Activated naive CD4-positive, alpha-beta T cell (primary cell): ENCODE results near the gene SDF4.

ENCODE experiments used
- DNase-seq, 4 experiments: peaks; one replicate each; lab custom pipeline; 2025; lab: John Stamatoyannopoulos, UW

Gene SDF4

GRCh38 chr1:1241588-1242219 is 9.9 kb upstream of the SDF4 start:
- DNase-seq: no peak

GRCh38 chr1:1240822-1241587 is 9.2 kb upstream of the SDF4 start:
- no peak for DNase-seq

- DNase-seq: no peak
These were observed 8.5 kb upstream of the SDF4 start for GRCh38 chr1:1240348-1240732.

DNA sequence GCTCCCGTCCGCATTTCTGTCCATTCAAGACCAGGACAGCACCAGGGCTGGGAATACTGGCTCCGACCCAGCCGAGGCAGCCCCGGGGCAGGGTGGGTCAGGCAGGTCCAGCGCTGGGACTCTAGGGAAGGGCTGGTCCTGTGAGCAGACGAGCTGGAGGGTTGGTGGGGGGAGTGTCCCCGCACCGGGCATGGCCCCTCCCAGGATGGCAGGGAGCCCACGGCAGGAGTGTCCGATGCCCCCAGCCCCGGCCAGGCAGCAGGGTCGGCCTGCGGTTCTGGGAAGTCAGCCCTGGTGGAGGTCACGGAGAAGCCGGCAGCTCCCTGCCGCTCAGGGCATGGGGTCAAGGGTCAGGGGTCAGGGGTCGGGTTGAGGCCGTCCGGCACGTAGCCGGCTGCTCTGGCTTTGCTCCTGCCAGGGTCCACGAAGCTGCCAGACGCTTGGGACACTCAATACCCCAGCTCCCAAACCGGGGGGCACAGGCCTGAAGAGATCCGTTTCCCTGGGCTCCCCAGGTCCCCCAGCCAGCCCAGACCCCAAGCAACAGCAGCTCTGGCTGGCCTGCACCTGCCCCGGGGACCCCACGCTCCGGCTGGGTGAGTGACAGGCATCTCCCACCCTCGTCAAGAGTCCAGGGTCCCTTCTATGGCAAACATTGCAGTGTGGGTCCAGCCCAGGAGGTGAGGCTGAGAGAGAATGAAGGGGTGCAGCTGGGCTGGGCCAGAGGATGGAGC is 8.0 kb upstream of the SDF4 start:
- DNase-seq: no peak

DNA sequence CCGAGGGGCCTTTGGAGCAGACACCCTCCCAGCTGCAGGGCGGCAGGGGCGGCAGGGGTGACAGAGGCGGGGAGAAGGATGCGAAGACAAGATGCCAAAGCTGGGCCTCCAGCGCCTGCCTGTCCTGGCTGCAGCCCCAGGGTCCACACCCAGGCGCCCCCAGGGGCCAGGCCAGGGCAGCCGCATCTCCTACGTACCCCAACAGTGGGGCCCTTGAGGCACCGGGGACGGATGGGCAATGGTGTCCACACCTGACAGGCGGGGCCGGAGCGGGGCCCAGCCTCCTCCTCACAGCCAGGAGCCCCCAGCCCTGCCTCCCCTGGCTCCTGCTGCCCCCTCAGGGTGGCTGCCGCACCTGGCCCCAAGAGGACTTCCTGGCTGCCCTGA is 7.4 kb upstream of the SDF4 start:
- no peak for DNase-seq

DNA sequence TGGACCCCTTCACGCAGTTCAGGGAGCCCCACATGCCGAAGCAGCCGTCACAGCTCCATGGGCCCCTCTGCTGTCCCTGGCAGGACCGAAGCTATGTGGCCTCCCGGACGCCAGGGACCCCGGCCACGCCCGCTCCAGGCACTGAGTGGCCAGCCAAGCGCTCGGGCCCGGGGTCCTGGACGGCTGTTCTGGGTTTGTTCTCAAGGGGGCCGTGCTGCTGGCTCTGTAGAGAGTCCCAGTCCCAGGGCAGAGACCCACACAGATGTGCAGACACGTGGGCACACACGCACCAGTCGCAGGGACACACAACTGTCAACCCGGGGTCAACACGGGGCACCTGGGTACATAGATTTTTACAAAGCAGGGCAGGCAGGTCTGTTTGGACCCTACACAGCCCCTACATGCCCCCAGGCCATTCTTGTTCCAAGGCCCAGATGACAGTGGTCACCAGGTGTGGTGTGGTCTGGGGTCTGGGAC is 6.9 kb upstream of the SDF4 start:
- DNase-seq: no peak

DNA sequence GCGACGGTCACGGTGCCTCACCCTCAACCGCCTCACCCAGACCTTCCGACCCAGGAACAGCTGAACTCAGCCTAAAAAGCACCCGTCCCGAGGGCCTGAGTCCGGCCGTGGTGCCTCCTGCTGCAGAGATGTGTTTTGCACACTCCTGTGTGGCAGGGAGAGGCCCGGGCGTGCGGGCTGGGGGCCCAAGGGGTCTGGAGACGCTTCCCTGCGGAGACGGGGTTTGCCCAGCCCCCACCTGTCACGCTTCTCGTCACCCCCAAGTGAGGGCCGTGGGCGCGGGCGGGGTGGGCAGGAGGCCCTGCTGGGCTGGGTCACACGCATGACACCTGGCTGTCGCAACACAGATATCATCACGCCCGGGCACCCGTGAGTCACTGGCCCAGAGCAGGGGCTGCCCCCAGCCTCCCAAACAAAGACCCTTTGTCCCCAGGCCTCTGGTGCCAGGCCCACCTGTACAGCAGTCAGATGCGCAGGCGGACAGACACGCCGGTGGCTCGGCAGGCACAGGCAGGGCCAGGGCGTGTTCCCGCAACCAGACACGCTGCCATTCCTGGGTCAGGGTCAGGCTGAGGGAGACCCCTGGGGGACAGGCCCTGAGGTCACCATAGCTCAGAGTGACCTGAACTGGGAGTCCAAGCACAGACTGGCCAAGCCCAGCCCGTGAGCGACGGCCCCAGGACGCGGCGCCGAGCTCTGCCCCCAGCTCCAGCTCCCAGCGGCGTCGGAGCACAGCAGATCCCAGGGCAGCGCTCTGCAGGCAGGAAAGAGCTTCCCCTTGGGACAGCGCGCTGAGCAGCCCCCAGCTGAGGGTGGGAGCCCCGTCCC is 6.3 kb upstream of the SDF4 start:
- DNase-seq: no peak

DNA sequence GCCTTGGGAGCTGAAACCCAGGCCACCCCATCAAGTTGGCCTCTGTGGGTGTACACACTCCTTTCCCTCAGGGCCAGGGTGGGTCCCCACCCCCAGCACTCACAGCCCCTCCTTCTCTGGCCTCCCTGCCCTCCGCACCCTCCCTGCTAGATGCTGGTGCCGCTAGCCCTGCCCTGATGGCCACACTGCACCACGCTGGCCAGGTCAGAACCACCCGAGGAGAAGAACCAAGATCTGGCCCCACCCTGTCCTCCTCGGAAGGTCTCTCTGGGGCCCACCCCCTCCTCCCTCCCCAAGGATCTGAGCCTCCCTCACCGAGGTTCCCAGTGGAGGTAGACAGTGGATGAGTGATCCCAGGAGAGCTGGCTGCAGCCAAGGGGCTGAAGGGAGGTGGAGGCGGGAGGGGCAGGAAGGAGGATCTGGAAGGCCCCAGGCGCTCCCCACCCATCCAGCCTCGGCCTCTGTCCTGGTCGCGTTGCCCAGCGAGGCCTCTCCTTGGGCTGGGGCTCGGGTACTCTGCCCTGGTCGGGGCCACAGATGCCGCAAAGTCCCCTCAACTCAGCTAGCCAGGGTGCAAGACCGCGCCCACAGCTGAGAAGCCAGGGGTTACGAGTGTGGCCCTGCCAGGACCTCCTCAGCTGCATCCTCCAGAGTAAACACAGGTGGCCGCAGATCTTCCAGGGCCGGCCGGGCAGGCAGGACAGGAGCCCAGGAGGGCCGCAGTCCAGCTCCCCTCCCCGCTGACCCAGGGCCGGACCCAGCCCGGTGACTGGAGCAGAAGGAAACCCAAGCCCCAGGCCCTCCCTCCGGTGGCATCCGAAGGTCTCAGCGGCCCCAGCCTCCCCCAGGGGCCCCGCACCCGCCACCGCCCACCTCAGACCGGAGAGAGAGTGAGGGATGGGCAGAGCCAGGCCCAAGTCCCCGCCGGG is 5.4 kb upstream of the SDF4 start:
- no peak for DNase-seq

DNA sequence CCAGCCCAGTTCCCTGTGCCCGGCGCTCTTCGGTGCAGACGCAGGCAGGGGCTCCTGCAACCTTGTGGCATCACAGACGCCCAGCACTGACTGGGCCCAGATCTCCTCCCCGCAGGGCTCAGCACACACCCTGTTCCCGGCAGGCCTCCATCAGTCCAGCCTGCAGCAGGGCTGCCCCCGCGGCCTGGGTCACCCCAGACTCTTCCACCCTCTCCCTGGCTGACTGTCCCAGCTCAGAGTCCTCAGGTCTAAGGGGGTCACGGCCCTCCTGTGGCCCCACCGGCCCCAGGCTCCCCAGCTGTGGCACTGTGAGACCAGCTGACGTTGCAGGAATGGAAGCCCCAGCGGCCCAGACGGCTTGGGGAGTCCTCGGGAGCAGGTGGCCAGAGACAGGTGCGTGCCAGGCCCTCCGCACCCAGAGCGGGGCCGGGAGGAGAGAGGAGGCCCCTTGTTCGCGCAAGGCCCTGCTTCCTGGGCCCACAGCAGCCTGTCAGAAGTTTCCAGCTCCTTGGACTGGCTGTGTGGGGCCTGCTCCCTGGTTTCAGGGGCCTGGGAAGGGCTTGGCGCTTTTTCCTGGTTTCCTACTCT is 4.5 kb upstream of the SDF4 start:
- DNase-seq: no peak

- no peak for DNase-seq
These were observed 3.4 kb upstream of the SDF4 start for GRCh38 chr1:1235016-1235744.

- no peak for DNase-seq
These were observed 2.5 kb upstream of the SDF4 start for GRCh38 chr1:1234180-1234808.

DNA sequence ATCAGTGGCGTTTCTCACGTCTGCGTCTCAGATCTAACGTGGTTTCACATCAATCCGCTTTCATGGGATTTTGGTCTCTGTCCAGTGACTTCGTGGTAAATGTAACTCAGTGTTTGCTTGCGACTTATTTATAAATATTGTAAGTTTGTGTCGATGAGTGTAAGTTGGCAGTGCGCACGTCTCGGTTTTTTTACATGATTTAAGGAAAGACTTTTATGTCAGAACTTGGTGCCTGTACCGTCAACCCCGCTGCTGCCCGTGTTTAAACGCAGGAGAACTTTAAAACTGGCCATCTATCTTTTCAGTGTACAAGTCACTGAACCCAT is 1.7 kb upstream of the SDF4 start:
- no peak for DNase-seq

- no peak for DNase-seq
These were observed 1.2 kb upstream of the SDF4 start for GRCh38 chr1:1232796-1233566.

DNA sequence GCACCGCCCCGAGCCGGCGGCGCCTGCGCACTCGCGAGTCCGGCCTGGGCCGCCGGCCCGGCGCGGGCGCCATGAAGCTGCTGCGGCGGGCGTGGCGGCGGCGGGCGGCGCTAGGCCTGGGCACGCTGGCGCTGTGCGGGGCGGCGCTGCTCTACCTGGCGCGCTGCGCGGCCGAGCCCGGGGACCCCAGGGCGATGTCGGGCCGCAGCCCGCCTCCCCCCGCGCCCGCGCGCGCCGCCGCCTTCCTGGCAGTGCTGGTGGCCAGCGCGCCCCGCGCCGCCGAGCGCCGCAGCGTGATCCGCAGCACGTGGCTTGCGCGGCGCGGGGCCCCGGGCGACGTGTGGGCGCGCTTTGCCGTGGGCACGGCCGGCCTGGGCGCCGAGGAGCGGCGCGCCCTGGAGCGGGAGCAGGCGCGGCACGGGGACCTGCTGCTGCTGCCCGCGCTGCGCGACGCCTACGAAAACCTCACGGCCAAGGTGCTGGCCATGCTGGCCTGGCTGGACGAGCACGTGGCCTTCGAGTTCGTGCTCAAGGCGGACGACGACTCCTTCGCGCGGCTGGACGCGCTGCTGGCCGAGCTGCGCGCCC is 501 bp upstream of the SDF4 start, which contains the start of gene B3GALT6:
Gene B3GALT6 (plus strand): TSS at position 30 of the 588 bp plus-strand sequence. CDS start 42 bp downstream, at position 72.
- DNase-seq: no peak

GRCh38 chr1:1230656-1231399 is 973 bp downstream of the SDF4 start:
- DNase-seq: no peak

DNA sequence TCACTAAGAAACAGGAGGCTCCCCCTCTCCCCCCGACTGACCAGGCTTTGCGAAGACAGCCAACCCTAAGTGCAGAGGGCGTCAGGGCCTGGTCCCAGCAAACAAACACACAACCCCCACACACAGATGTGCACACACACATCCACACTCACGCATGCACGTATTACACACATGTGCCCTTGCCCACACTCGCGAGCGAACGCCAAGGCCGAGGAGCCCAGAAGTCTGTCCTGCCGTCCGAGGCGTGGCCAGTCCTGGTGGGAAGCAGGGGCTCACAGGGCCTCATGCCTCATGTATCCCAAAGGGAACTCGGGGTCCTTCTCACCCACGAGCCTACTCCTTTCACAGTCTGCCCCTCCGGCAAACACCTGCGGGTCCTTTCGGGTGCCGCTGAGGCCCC is 2.0 kb downstream of the SDF4 start:
- no peak for DNase-seq

GRCh38 chr1:1228596-1229321 is 3.0 kb downstream of the SDF4 start:
- no peak for DNase-seq
